NCI-H2227 (cell line): ENCODE results near the gene C13orf42.
A peak's percentile ranks its signal among the peaks of the same experiment; 100 is the strongest.

Source experiments
- DNase-seq: peaks from one replicate; lab custom pipeline; 2025; ENCODE audit not compliant: unreplicated experiment; lab: John Stamatoyannopoulos, UW

Gene C13orf42

GRCh38 chr13:51111174-51111573 is at the start of gene C13orf42:
Gene C13orf42, minus strand, starts transcription at chr13:51111274. Its CDS starts 65 bp downstream, at chr13:51111209.
- DNase-seq, result no peak

GRCh38 chr13:51158880-51159518 is 47.9 kb upstream of the C13orf42 start:
- no peak for DNase-seq

GRCh38 chr13:51158365-51158764 is 47.3 kb upstream of the C13orf42 start:
- no peak for DNase-seq

- no peak for DNase-seq
Observed at GRCh38 chr13:51156648-51157047, 45.6 kb upstream of the C13orf42 start.

GRCh38 chr13:51155776-51156515 is 44.9 kb upstream of the C13orf42 start:
- no peak for DNase-seq

GRCh38 chr13:51155161-51155560 is 44.1 kb upstream of the C13orf42 start:
- no peak for DNase-seq

- no peak for DNase-seq
Observed at GRCh38 chr13:51154029-51154555, 43.0 kb upstream of the C13orf42 start.

- DNase-seq, result no peak
Observed at GRCh38 chr13:51153527-51153926, 42.5 kb upstream of the C13orf42 start.

GRCh38 chr13:51152701-51153100 is 41.6 kb upstream of the C13orf42 start:
- DNase-seq, result no peak

- DNase-seq, result no peak
Observed at GRCh38 chr13:51151463-51151862, 40.4 kb upstream of the C13orf42 start.

- DNase-seq, result peak; percentile 64
Observed at GRCh38 chr13:51148952-51149573, 38.0 kb upstream of the C13orf42 start.

- peak; percentile 15 for DNase-seq
Observed at GRCh38 chr13:51148223-51148951, 37.3 kb upstream of the C13orf42 start.

GRCh38 chr13:51147732-51148131 is 36.7 kb upstream of the C13orf42 start:
- DNase-seq, result no peak

- no peak for DNase-seq
Observed at GRCh38 chr13:51146667-51147066, 35.6 kb upstream of the C13orf42 start.

- no peak for DNase-seq
Observed at GRCh38 chr13:51137250-51137649, 26.2 kb upstream of the C13orf42 start.

- DNase-seq, result no peak
Observed at GRCh38 chr13:51136276-51136980, 25.4 kb upstream of the C13orf42 start.

- DNase-seq, result no peak
Observed at GRCh38 chr13:51134763-51135365, 23.8 kb upstream of the C13orf42 start.

GRCh38 chr13:51130348-51130747 is 19.3 kb upstream of the C13orf42 start:
- DNase-seq, result no peak

GRCh38 chr13:51125495-51126226 is 14.6 kb upstream of the C13orf42 start:
- DNase-seq, result peak; percentile 75
